CD4-positive, alpha-beta T cell treated with Interleukin-17A for 1 hour (primary cell): ENCODE data around the gene RFX3.

Experiments
- DNase-seq: peaks from one replicate; pipeline ENCODE4 v3.0.0-alpha.2; 2020

The RFX3 gene

DNA sequence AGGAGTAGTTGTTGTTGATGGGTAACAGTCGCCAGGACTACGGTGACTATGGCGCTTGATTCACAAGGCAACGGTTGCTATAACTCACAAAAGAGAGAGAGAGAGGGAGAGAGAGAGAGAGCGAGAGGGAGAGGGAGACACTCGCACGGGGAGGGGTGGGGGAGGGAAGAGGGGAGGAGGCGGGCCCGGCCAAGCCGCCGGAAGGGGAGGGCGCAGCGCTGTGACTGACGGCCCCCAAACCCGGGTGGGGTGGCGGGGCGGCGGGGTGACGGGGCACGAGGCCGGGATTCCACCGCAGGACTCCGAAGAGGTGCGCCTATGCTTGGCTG lies at the start of gene RFX3:
RFX3 (minus strand) TSS at position 166 of the 329 bp plus-strand sequence. CDS start 130,413 bp downstream, outside the sequence.
- DNase-seq = peak; percentile 98

DNA sequence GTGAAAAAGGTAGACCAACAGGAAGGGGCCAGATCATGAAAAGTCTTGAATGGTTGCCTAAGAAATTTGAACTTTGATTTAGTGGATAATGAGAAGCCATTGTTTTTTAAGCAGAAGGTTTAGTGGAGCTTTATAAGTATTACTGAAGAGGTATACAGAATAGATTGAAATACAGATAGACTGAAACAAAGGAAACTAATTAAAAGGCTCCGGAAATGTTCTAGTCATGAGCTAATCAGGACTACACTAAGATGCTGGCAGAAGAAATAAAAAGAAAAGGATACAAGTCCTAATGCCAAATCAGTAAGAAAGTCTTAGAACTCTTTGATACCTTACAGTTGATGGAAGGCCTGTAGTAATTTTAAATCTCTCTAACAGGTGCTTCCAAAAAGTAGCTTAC lies 45.7 kb upstream of the RFX3 start:
- no peak for DNase-seq

- DNase-seq = no peak
Measured at GRCh38 chr9:3569529-3569928, 43.7 kb upstream of the RFX3 start.

DNA sequence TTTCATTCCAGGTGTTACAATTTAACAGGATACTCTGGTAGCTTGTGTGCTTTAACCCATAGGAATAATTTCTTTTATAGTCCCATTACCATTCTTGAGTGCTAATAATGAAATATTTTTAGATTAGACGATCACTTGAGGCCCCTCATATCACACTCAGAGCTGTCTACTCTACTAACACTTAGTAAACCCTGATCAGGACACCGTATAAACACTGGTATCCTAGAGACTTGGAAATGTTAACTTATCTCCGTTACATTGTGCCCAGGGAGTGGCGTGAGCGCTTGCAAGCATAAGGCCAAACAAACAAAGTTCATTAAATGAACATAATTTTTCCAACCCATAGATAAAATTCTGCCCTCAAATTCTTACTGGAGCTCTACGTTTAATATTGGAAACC lies 42.2 kb upstream of the RFX3 start:
- DNase-seq = no peak

GRCh38 chr9:3553076-3553765 lies 27.4 kb upstream of the RFX3 start:
- DNase-seq = no peak

- DNase-seq = no peak
Measured at GRCh38 chr9:3549225-3549624, 23.4 kb upstream of the RFX3 start.

DNA sequence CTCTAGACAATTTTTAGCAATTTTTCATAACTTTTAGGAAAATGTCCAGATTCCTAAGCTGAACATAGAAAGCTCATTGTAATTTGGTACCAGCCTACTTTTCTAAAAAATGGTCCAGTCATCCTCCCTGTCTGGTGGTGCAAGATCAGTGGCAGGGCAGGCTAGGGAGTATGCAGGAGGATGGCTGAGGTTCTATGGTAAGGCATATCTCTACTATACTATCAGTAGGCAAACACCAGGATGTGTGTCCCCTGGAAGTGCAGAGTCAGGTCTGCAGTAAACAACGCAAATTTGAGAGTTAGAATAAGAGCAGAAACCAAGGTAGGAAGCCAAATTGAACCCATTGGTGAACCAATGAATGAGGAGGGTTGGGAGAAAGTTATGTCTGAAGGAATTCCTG lies 22.8 kb upstream of the RFX3 start:
- no peak for DNase-seq

- no peak for DNase-seq
Measured at GRCh38 chr9:3541206-3541605, 15.4 kb upstream of the RFX3 start.

- DNase-seq = no peak
Measured at GRCh38 chr9:3534614-3535404, 9.0 kb upstream of the RFX3 start.

DNA sequence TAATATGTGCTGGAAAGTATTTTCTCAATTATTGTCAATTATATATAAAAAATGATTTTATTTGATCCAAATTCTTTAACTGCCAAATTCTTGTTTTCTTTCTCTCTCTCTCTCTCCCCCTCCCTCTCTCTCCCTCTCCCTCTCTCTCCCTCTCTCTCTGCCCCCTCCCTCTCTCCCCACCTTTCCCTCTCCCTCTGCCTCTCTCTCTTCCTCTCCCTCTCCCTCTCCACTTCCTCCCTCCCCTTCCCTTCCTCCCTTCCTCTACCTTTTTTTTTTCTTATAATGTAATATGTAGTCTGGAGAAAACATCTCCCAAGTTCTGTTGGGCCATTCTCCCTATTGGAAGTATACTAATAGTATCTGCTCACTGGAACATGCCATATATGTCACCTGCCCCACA lies 6.4 kb upstream of the RFX3 start:
- DNase-seq = no peak

DNA sequence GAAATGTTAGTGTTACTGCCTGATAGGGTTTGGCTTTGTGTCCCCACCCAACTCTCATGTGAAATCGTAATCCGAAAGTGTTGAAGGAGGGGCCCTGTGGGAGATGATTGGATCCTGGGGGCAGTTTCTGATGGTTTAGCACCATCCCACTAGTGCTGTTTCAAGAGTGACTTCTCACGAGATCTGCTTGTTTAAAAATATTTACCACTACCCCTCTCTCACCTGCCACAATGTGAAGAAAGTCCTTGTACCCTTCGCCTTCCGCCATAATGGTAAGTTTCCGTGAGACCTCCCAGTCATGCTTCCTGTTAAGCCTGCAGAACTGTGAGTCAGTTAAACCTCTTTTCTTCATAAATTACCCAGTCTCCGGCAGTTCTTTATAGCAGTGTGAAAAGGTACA lies 2.6 kb upstream of the RFX3 start:
- DNase-seq = peak; percentile 81

GRCh38 chr9:3526997-3527940 lies 1.5 kb upstream of the RFX3 start:
- peak; percentile 50 for DNase-seq

GRCh38 chr9:3526165-3526996 lies 580 bp upstream of the RFX3 start:
- DNase-seq = peak; percentile 92

DNA sequence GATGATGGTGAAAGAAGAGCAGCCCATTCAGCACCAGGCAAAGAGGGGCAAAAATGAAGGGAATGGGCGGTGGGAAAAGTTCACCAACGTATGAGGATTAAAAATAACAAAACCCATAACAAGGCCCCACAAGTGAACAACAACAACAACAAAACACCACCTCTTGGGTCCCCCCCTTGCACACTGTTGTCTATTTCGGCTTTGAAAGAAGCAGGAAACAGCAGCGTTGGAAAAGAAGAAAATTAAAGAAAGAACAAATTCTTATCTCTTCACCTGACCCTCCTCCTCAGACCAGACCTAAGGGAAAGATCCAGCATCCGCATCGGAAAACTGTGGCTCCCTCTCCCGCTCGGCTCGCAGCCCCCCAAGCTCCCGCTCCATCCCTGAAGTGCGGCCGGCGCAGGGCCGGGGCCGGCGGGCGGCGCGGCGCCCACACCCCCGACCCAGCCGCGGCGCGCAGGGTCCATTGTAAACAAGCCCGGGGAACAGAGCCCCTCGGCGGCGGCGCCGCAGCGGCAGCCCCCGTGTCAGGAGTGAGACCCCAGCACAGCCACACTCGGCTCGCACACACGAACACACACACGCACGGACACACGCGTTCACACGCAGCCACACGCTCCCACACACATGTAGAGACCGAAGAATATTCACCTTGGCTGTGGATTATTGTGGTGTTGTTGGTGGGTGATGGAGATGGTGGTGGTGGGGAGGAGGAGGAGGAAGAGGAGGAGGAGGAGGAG lies 535 bp downstream of the RFX3 start:
- peak; percentile 49 for DNase-seq

DNA sequence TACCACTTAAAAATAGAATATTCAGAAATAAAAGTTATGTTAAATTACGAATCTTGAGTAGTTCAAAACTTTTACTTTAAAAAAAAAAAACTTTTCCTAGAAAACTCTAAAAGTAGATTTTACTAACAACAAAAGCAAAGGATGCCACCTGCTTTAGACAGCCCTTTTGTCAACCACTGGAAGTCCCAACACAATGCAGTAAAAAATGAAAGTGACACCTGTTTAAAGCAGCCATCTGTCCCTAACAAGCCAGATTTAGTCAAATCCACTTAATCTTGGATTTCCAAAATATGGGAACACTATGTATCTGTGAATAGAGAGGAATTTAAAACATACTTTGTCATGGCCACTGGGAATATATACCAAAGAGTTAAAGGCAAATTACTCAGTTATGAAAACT lies 3.8 kb downstream of the RFX3 start:
- no peak for DNase-seq

- DNase-seq = no peak
Measured at GRCh38 chr9:3520564-3520963, 5.2 kb downstream of the RFX3 start.

DNA sequence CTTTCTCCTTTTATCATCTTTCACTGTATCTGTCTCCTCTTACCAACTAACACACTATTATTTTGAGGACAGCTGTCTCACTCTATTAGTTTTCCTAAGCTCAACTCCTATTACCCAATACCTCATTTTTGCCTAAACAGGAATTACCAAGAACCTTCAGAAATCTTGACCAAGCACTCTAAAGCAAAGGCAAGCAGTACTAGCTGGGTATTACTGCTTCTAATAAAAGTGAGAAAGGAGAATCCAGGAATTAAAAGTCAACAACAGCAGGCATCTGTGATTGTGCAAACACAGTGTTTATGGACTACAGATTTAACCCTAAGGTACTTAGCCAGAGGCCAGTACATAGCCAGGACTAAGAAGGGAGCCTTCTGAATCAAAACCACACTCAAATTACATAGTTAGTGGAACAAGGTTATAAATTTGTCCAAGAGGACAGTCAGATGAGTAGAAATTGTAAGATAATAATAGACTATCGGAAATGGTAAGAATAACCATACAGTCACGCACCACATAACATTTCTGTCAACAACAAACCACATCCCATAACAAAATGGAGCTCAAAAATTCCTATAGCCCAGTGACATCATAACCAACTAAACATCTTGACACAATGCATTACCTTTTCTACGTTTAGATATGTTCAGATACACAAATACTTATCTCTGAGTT lies 8.3 kb downstream of the RFX3 start:
- DNase-seq = no peak

- DNase-seq = no peak
Measured at GRCh38 chr9:3516667-3517330, 9.0 kb downstream of the RFX3 start.

GRCh38 chr9:3515405-3515804 lies 10.4 kb downstream of the RFX3 start:
- no peak for DNase-seq

- DNase-seq = no peak
Measured at GRCh38 chr9:3514786-3515185, 11.0 kb downstream of the RFX3 start.
